HG02981 (cell line): ENCODE measurements around the gene PRDX1.
A peak's percentile ranks its signal among the peaks of the same experiment; 100 is the strongest.

ENCODE experiments used
- ATAC-seq: cut with Tn5 transposase; IDR thresholded peaks from one replicate; pipeline ENCODE4 v1.9.1; 2021; ENCODE audit warnings: mild to moderate bottlenecking, moderate library complexity; ENCODE audit not compliant: unreplicated experiment

The PRDX1 gene

GRCh38 chr1:45521413-45522323 is at the start of gene PRDX1:
Gene PRDX1, minus strand, starts transcription at chr1:45521884. Its CDS starts 2,841 bp downstream, at chr1:45519043.
- peak; percentile 78 for ATAC-seq

- ATAC-seq, result no peak
These were observed 48.9 kb upstream of the PRDX1 start for GRCh38 chr1:45570631-45571030.

- ATAC-seq, result peak; percentile 44
These were observed 48.4 kb upstream of the PRDX1 start for GRCh38 chr1:45569962-45570581.

DNA sequence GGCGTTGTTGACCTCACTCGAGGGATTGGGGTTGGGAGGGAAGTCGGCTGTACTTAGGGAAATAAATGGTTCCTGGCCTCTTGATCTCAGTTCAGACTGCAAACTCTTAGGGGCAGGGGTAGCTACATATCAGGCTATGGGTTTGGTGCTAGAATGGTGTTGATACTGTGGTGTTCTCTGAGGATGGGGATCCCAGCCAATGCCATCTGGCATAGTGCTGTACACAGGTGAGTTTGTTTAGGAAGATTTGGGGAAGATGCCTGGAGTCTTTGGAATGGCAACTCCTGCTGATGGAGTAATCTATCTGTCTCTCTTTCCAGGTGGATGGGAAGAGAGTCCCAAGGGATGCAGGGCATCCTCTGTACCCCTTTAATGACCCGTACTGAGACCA is 47.9 kb upstream of the PRDX1 start:
- ATAC-seq, result no peak

DNA sequence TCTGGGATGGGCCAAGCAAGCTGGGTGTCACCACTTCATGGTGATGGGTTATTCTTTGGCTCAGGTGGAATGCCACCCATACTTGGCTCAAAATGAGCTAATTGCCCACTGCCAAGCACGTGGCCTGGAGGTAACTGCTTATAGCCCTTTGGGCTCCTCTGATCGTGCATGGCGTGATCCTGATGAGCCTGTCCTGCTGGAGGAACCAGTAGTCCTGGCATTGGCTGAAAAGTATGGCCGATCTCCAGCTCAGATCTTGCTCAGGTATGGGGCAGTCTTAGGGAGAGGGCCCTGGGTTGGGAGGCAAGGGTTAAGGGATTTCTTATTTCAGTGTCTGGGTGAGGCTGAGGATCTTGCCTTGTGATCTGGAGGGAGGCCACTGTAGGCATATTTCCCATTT is 46.7 kb upstream of the PRDX1 start:
- no peak for ATAC-seq

DNA sequence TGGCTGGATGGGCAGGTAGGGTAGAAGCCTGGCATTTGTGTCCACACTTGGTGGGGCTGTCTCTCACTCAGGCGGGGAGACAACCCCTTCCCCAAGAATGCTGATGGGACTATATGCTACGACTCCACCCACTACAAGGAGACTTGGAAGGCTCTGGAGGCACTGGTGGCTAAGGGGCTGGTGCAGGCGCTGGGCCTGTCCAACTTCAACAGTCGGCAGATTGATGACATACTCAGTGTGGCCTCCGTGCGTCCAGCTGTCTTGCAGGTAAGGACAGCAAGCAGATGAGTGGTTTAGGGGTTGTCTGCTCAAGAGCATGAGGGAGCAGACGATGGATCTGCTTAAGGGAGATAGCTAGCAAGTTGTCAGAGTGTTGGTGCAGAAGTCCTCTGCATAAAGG is 46.2 kb upstream of the PRDX1 start:
- ATAC-seq, result no peak

DNA sequence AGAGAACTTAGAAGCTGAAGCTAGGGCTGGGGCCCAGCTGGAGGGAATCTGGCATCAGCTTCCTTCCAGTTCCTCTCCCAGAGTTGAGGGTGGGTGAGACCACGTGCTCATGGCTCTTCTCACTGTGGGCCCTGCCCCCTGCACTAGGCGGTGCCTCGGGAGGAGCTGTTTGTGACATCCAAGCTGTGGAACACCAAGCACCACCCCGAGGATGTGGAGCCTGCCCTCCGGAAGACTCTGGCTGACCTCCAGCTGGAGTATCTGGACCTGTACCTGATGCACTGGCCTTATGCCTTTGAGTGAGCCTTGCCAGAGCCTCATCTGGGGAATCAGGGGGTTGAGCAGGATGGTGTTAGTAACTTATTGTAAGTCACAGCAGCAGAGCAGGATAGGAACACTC is 45.0 kb upstream of the PRDX1 start:
- ATAC-seq, result no peak

GRCh38 chr1:45563843-45564242 is 42.2 kb upstream of the PRDX1 start:
- ATAC-seq, result no peak

DNA sequence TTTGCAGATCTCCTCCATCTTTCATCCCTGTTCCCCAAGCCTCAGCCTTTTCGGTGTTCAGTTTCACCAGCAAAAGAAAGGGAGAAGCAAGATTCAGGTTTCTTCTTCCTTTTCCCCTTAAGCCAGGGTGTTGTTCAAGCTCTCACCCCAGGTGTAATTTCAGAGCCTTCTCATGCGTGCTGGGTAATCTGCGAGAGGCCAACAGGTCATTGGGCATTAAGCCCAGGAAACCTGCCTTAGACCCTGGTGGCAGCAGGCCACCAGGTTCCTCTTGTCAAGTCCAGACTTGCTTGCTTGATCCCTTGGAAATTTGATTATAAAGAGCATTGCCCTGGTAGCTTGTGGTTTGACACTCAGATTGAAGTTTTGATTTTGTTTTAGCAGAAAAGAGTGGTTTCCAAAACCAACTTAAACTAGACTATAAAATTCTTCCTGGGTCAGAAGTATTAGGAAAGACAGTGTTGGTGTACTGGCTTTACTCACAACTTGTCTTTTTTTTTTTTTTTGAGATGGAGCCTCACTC is 35.8 kb upstream of the PRDX1 start:
- ATAC-seq, result no peak

GRCh38 chr1:45554198-45554597 is 32.5 kb upstream of the PRDX1 start:
- ATAC-seq, result no peak

DNA sequence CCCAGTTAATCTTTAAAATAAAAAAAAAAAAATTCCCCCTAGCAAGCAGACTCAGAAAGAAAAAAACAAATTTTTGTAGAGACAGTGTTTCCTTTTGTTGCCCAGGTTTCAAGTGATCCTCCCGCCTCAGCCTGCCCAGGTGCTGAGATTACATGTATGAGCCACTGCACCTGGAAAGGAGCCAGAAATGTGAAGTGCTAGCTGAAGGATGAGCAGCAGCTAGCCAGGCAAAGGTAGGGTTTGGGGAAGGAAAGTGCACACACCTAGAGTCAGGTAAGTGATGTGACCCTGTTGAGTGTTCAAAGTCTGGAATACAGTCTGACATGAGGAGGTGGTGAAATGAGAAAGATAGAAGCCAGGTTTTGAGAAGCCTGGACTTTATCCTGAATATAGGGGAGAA is 30.6 kb upstream of the PRDX1 start:
- no peak for ATAC-seq

DNA sequence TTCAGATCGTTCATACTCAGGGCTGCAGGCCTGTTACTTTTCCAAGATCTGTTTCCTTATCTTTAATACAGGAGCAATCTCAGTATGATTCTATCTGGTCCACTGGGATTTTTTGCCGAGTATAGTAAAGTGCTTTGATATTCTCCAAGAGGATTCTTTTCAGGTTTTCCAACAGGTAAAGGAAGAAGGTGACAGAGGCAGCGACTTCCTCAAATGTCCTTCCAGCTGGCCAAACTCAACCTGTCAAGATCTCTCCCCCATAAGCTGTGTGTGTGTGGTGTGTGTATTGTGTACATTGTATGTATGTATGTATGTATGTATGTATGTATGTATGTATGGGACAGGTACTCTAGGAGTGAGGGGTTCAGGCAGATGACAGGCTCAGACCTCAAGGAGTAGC is 30.0 kb upstream of the PRDX1 start:
- ATAC-seq, result no peak

DNA sequence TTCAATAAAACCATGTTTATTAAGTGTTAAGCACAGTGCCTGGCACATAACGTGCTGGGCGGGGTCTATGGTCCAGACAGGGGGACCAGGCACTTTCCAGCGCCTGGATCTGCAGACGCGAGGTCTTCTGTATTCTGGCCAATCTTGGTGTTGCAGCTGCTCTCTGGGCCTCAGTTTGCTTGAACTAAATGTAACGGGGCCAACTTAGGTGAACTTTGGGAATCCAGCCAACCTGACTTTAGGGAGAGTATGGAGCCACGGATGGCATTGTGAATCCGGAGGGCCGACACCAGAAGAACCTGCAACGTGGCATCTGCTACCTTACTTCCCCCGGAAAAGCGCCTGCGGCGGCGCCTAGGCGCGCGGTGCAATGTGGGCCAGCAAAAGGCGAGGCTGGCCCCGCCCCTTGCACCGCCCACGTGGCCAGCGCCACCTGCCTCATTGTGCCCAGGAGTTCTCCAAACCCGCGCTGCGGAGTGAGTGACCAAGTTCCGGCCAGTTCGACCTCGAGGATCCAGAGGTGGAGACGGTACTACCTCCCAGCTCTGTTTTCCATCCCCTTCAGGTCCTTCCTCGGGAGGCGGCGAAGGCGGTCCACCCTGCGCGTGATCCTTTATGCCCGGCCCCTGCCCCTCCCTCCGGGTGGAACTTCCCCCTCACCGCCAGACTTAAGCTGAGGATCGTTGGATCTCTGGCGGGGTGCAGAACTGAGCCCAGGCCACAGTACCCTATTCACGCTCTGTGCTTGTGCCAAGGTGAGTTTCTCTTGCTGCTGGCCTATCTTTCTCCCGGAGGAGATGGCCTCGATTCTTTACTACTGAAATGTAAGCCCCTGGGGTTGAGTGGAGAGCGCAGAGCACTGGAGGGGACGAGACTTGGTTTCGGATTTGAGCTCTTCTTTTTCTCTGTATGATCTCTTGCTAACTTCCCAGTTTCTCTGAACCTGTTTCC is 29.0 kb upstream of the PRDX1 start, which contains the start of gene AKR1A1:
Gene AKR1A1 (plus strand): TSS at position 426 of the 951 bp plus-strand sequence. CDS start 10,969 bp downstream, outside the sequence.
- ATAC-seq, result peak; percentile 82

GRCh38 chr1:45545553-45546310 is 24.0 kb upstream of the PRDX1 start:
- no peak for ATAC-seq

- peak; percentile 73 for ATAC-seq
These were observed 23.4 kb upstream of the PRDX1 start for GRCh38 chr1:45545019-45545493.

DNA sequence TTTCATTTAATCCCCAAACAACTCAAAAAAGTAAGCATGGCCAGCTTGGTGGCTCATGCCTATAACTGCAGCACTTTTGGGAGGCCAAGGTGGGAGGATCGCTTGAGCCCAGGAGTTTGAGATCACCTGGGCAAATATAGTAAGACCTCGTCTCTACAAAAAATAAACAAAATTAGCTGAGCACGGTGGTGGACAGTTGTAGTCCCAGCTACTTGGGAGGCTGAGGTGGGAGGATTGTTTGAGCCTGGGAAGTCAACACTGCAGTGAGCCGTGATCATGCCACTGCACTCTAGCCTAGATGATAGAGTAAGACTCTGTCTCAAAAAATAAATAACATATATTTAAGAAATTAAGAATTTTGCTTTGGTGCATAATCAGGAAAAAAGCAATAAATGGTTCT is 22.8 kb upstream of the PRDX1 start:
- no peak for ATAC-seq

- ATAC-seq, result no peak
These were observed 22.1 kb upstream of the PRDX1 start for GRCh38 chr1:45543581-45544417.

GRCh38 chr1:45542591-45542990 is 20.9 kb upstream of the PRDX1 start:
- ATAC-seq, result no peak

GRCh38 chr1:45541193-45541592 is 19.5 kb upstream of the PRDX1 start:
- ATAC-seq, result no peak
